Activated naive CD4-positive, alpha-beta T cell treated with anti-CD3 and anti-CD28 coated beads for 36 hours (primary cell): ENCODE measurements around the gene CST9L. TPM values are rescaled to one million over a fixed set of nuclear protein-coding genes. Genes with fewer than 3 reads are reported as not detected.

Experiments
- CTCF ChIA-PET: fragments of 350-600 bp; sonication (Branson Sonifier 250); formaldehyde crosslinking; loops from one replicate; lab custom pipeline; 2021; ENCODE audit warnings: antibody characterized with exemption; lab: Charles Lee
- DNase-seq: peaks from one replicate; pipeline ENCODE4 v3.0.0-alpha.2; 2020
- H3K27ac Mint-ChIP-seq: one replicate; pipeline ENCODE4 v1.8.0; 2021; ENCODE audit warnings: mild to moderate bottlenecking, mixed read lengths
- H3K27me3 Mint-ChIP-seq: one replicate; pipeline ENCODE4 v1.8.0; 2021; ENCODE audit warnings: low read depth, mixed read lengths
- H3K36me3 Mint-ChIP-seq: one replicate; pipeline ENCODE4 v1.8.0; 2021; ENCODE audit warnings: low read depth, mixed read lengths
- H3K4me1 Mint-ChIP-seq: one replicate; pipeline ENCODE4 v1.8.0; 2021; ENCODE audit warnings: low read depth, mixed read lengths
- H3K4me3 Mint-ChIP-seq: one replicate; pipeline ENCODE4 v1.8.0; 2021; ENCODE audit warnings: mild to moderate bottlenecking, moderate library complexity, mixed read lengths
- H3K9me3 Mint-ChIP-seq: one replicate; pipeline ENCODE4 v1.8.0; 2021; ENCODE audit warnings: mixed read lengths
- intact Hi-C: fragments of 100-400 bp; cut with micrococcal nuclease; formaldehyde crosslinking; loops from one replicate; pipeline ENCODE4 v1.15.1; 2023
- total RNA-seq, 2 experiments: library from RNA; stranded (reverse); gene quantifications; one replicate each; pipeline ENCODE4 v1.2.3, GENCODE V29; 2021

CST9L gene
- total RNA-seq, 2 experiments from 2014 or later, result not detected

- no peaks in the 10 kb centered on the region for H3K36me3 Mint-ChIP-seq
- H3K4me1 Mint-ChIP-seq, result no peaks in the 10 kb centered on the region
These were observed 31.3 kb downstream of the CST9L start for GRCh38 chr20:23537030-23537429.

GRCh38 chr20:23536328-23536974 is 31.8 kb downstream of the CST9L start:
- Mint-ChIP-seq H3K9me3 (no peaks in the 10 kb centered on the region), H3K27ac (no peak overlapping the region), H3K27me3 (peaks cover 18% of the 10 kb centered on the region), H3K36me3 (no peaks in the 10 kb centered on the region), H3K4me1 (peaks cover under 1% of the 10 kb centered on the region), H3K4me3 (no peak overlapping the region)
- intact Hi-C loops, result no loop called here
- no peak for DNase-seq
- CTCF ChIA-PET, result no interaction called here

More at GRCh38 chr20:23537030-23537429, 31.3 kb downstream of the CST9L start:
- DNase-seq, result no peak
- CTCF ChIA-PET, result no interaction called here
- no peak overlapping the region for H3K4me3 Mint-ChIP-seq
- intact Hi-C loops, result no loop called here
- no peaks in the 10 kb centered on the region for H3K9me3 Mint-ChIP-seq
- no peak overlapping the region for H3K27ac Mint-ChIP-seq
- peaks cover 18% of the 10 kb centered on the region for H3K27me3 Mint-ChIP-seq

GRCh38 chr20:23534801-23535593 is 33.3 kb downstream of the CST9L start:
- peaks cover 4% of the 10 kb centered on the region for H3K9me3 Mint-ChIP-seq
- peaks cover 3% of the 10 kb centered on the region for H3K4me1 Mint-ChIP-seq
- intact Hi-C loops, result no loop called here
- no peak overlapping the region for H3K4me3 Mint-ChIP-seq
- DNase-seq, result no peak
- H3K27me3 Mint-ChIP-seq, result peaks cover 15% of the 10 kb centered on the region
- H3K36me3 Mint-ChIP-seq, result no peaks in the 10 kb centered on the region
- H3K27ac Mint-ChIP-seq, result no peak overlapping the region
- CTCF ChIA-PET, result no interaction called here

GRCh38 chr20:23533161-23533560 is 35.1 kb downstream of the CST9L start:
- Mint-ChIP-seq H3K4me1 (peaks cover 6% of the 10 kb centered on the region), H3K36me3 (peaks cover 1% of the 10 kb centered on the region), H3K9me3 (peaks cover 13% of the 10 kb centered on the region), H3K4me3 (no peak overlapping the region), H3K27ac (no peak overlapping the region), H3K27me3 (peaks cover 6% of the 10 kb centered on the region)
- CTCF ChIA-PET, result no interaction called here
- intact Hi-C loops, result no loop called here
- no peak for DNase-seq

GRCh38 chr20:23532533-23532932 is 35.8 kb downstream of the CST9L start:
- H3K9me3 Mint-ChIP-seq, result peaks cover 16% of the 10 kb centered on the region

GRCh38 chr20:23530937-23531567 is 37.2 kb downstream of the CST9L start:
- H3K4me1 Mint-ChIP-seq, result peaks cover 6% of the 10 kb centered on the region
- no peak overlapping the region for H3K27ac Mint-ChIP-seq
- H3K36me3 Mint-ChIP-seq, result peaks cover 1% of the 10 kb centered on the region
- DNase-seq, result no peak
- H3K27me3 Mint-ChIP-seq, result peaks cover 6% of the 10 kb centered on the region
- peaks cover 16% of the 10 kb centered on the region for H3K9me3 Mint-ChIP-seq
- CTCF ChIA-PET, result no interaction called here
- intact Hi-C loops, result no loop called here
- H3K4me3 Mint-ChIP-seq, result no peak overlapping the region

More at GRCh38 chr20:23532533-23532932, 35.8 kb downstream of the CST9L start:
- H3K36me3 Mint-ChIP-seq, result peaks cover 1% of the 10 kb centered on the region
- peaks cover 6% of the 10 kb centered on the region for H3K27me3 Mint-ChIP-seq
- no peak for DNase-seq
- H3K4me1 Mint-ChIP-seq, result peaks cover 6% of the 10 kb centered on the region
- intact Hi-C loops, result no loop called here
- CTCF ChIA-PET, result interaction anchor here (1.1 kb wide), 1 partner anchor 91 kb away, joined by 3 read pairs; no protein-coding TSS in a partner anchor
- no peak overlapping the region for H3K4me3 Mint-ChIP-seq
- H3K27ac Mint-ChIP-seq, result no peak overlapping the region

GRCh38 chr20:23528867-23529431 is 39.3 kb downstream of the CST9L start:
- peaks cover 6% of the 10 kb centered on the region for H3K4me1 Mint-ChIP-seq
- CTCF ChIA-PET, result no interaction called here
- H3K27me3 Mint-ChIP-seq, result peaks cover 7% of the 10 kb centered on the region
- H3K9me3 Mint-ChIP-seq, result peaks cover 16% of the 10 kb centered on the region
- no peak overlapping the region for H3K4me3 Mint-ChIP-seq
- peaks cover 1% of the 10 kb centered on the region for H3K36me3 Mint-ChIP-seq
- intact Hi-C loops, result loop anchor here (1.0 kb wide), 1 partner anchor 32 kb away; no protein-coding TSS in a partner anchor
- no peak overlapping the region for H3K27ac Mint-ChIP-seq
- DNase-seq, result no peak

GRCh38 chr20:23526850-23527249 is 41.4 kb downstream of the CST9L start:
- CTCF ChIA-PET, result no interaction called here
- peaks cover 6% of the 10 kb centered on the region for H3K27me3 Mint-ChIP-seq
- no peak overlapping the region for H3K4me3 Mint-ChIP-seq
- peaks cover 6% of the 10 kb centered on the region for H3K4me1 Mint-ChIP-seq
- peaks cover 16% of the 10 kb centered on the region for H3K9me3 Mint-ChIP-seq
- H3K36me3 Mint-ChIP-seq, result peaks cover 1% of the 10 kb centered on the region
- no peak overlapping the region for H3K27ac Mint-ChIP-seq
- intact Hi-C loops, result no loop called here
- no peak for DNase-seq

GRCh38 chr20:23524146-23524545 is 44.1 kb downstream of the CST9L start:
- H3K4me3 Mint-ChIP-seq, result no peak overlapping the region
- peaks cover 2% of the 10 kb centered on the region for H3K4me1 Mint-ChIP-seq
- CTCF ChIA-PET, result interaction anchor here (0.7 kb wide), 1 partner anchor 764 kb away, joined by 5 read pairs; no protein-coding TSS in a partner anchor
- no peak for DNase-seq
- intact Hi-C loops, result no loop called here
- peaks cover 1% of the 10 kb centered on the region for H3K36me3 Mint-ChIP-seq
- H3K9me3 Mint-ChIP-seq, result peaks cover 11% of the 10 kb centered on the region
- H3K27me3 Mint-ChIP-seq, result peaks cover 6% of the 10 kb centered on the region
- no peak overlapping the region for H3K27ac Mint-ChIP-seq

GRCh38 chr20:23520185-23520584 is 48.1 kb downstream of the CST9L start:
- H3K4me1 Mint-ChIP-seq, result no peaks in the 10 kb centered on the region
- H3K4me3 Mint-ChIP-seq, result no peak overlapping the region
- H3K27ac Mint-ChIP-seq, result no peak overlapping the region
- H3K27me3 Mint-ChIP-seq, result peaks cover 6% of the 10 kb centered on the region
- no peaks in the 10 kb centered on the region for H3K9me3 Mint-ChIP-seq
- CTCF ChIA-PET, result no interaction called here
- intact Hi-C loops, result no loop called here
- H3K36me3 Mint-ChIP-seq, result no peaks in the 10 kb centered on the region
- DNase-seq, result no peak

- peaks cover 6% of the 10 kb centered on the region for H3K27me3 Mint-ChIP-seq
- no peak overlapping the region for H3K27ac Mint-ChIP-seq
- intact Hi-C loops, result no loop called here
- no peak overlapping the region for H3K4me3 Mint-ChIP-seq
- CTCF ChIA-PET, result no interaction called here
- no peaks in the 10 kb centered on the region for H3K36me3 Mint-ChIP-seq
- no peak for DNase-seq
- H3K4me1 Mint-ChIP-seq, result no peaks in the 10 kb centered on the region
- H3K9me3 Mint-ChIP-seq, result no peaks in the 10 kb centered on the region
These were observed 48.7 kb downstream of the CST9L start for GRCh38 chr20:23519556-23519955.

- H3K4me1 Mint-ChIP-seq, result no peaks in the 10 kb centered on the region
- no peaks in the 10 kb centered on the region for H3K36me3 Mint-ChIP-seq
- CTCF ChIA-PET, result no interaction called here
These were observed 50.6 kb downstream of the CST9L start for GRCh38 chr20:23517719-23518118.

More at GRCh38 chr20:23517719-23518118, 50.6 kb downstream of the CST9L start:
- DNase-seq, result no peak
- H3K27me3 Mint-ChIP-seq, result no peaks in the 10 kb centered on the region
- no peaks in the 10 kb centered on the region for H3K9me3 Mint-ChIP-seq
- H3K27ac Mint-ChIP-seq, result no peak overlapping the region
- no peak overlapping the region for H3K4me3 Mint-ChIP-seq
- intact Hi-C loops, result no loop called here
